K562 (cell line): Measurements from ENCODE around the gene ABLIM2. TPM values are rescaled to one million over a fixed set of nuclear protein-coding genes. Genes with fewer than 3 reads are reported as not detected.

Experiments
- CREB5 ChIP-seq: fragments of 250-450 bp; sonication (Bioruptor Pico); IDR thresholded peaks from 2 replicates; pipeline ENCODE4 v1.5.0; 2020; ENCODE audit warnings: mild to moderate bottlenecking
- HNRNPL ChIP-seq: fragments of 200-400 bp; formaldehyde crosslinking; IDR thresholded peaks from 2 replicates; pipeline ENCODE4 v1.6.1; 2017; ENCODE audit warnings: low read depth, mild to moderate bottlenecking, low read length
- LARP7 ChIP-seq: fragments of 450-650 bp; IDR thresholded peaks from 2 replicates; pipeline ENCODE4 v1.6.1; 2016
- MCM3 ChIP-seq: fragments of 450-650 bp; IDR thresholded peaks from 2 replicates; pipeline ENCODE4 v1.6.1; 2016
- MED1 ChIP-seq: sonication (generic); formaldehyde crosslinking; IDR thresholded peaks from 2 replicates; pipeline ENCODE4 v1.8.1; 2023; ENCODE audit warnings: missing genetic modification reagents, borderline replicate concordance
- SUPT5H ChIP-seq: fragments of 450-650 bp; IDR thresholded peaks from 2 replicates; pipeline ENCODE4 v1.6.1; 2016
- ZNF766 ChIP-seq: fragments of 200-800 bp; sonication (Bioruptor generic); conservative IDR thresholded peaks from 2 replicates; pipeline ENCODE4 v1.6.1; 2016; ENCODE audit warnings: missing genetic modification characterization, missing compliant biosample characterization
- ZNF780A ChIP-seq: fragments of 250-450 bp; sonication (Bioruptor Pico); IDR thresholded peaks from 2 replicates; pipeline ENCODE4 v1.5.0; 2021; ENCODE audit warnings: mild to moderate bottlenecking
- polyA plus RNA-seq, 8 experiments: library from polyadenylated mRNA; depleted of rRNA in 4 of 8; stranded (reverse) in 5 of 8; unstranded in 3 of 8; fragments of >200 nt; fragmentation: Nextera tagmentation in 2 of 8; fragmentation: Illumina TruSeq in 1 of 8; extraction: Ambion mirVana in 2 of 8; extraction: Trizol in 1 of 8; gene quantifications; 2 replicates each; pipeline versions ENCODE4 v1.2.1 to v1.2.3, GENCODE V29; 2011 to 2014; ENCODE audit warnings: inconsistent platforms in 1 of 8, missing spikeins in 1 of 8
- total RNA-seq, 7 experiments: library from RNA; depleted of rRNA in 6 of 7; stranded (reverse); fragments of >200 nt in 6 of 7; fragmentation: Illumina TruSeq in 2 of 7; extraction: Trizol in 2 of 7; gene quantifications; 2 replicates each; pipeline versions ENCODE4 v1.2.1 to v1.2.3, GENCODE V29; 2011 to 2021; ENCODE audit warnings: low replicate concordance in 1 of 7
- TF ChIP-seq, protein P1 (sequence below): IDR thresholded peaks from 2 replicates; pipeline ENCODE4 v1.6.1; 2016; ENCODE audit warnings: missing genetic modification characterization, missing compliant biosample characterization
- TF ChIP-seq, protein P2 (sequence below): fragments of 450-650 bp; IDR thresholded peaks from 2 replicates; pipeline ENCODE4 v1.6.1; 2018; ENCODE audit warnings: mild to moderate bottlenecking, low read depth; ENCODE audit not compliant: partially characterized antibody
- TF ChIP-seq, protein P3 (sequence below): fragments of 200-400 bp; formaldehyde crosslinking; IDR thresholded peaks from 2 replicates; pipeline ENCODE4 v1.6.1; 2017; ENCODE audit warnings: mild to moderate bottlenecking, low read depth, low read length, moderate library complexity
- TF ChIP-seq, protein P4 (sequence below): fragments of 250-450 bp; sonication (Bioruptor Pico); IDR thresholded peaks from 2 replicates; pipeline ENCODE4 v1.9.0; 2021; ENCODE audit warnings: mild to moderate bottlenecking, inconsistent platforms

Gene ABLIM2
- total and polyA plus RNA-seq, 9 of the 15 experiments (the other 6 are each of a cell fraction or from before 2014, with no cell fraction given), result not detected

DNA sequence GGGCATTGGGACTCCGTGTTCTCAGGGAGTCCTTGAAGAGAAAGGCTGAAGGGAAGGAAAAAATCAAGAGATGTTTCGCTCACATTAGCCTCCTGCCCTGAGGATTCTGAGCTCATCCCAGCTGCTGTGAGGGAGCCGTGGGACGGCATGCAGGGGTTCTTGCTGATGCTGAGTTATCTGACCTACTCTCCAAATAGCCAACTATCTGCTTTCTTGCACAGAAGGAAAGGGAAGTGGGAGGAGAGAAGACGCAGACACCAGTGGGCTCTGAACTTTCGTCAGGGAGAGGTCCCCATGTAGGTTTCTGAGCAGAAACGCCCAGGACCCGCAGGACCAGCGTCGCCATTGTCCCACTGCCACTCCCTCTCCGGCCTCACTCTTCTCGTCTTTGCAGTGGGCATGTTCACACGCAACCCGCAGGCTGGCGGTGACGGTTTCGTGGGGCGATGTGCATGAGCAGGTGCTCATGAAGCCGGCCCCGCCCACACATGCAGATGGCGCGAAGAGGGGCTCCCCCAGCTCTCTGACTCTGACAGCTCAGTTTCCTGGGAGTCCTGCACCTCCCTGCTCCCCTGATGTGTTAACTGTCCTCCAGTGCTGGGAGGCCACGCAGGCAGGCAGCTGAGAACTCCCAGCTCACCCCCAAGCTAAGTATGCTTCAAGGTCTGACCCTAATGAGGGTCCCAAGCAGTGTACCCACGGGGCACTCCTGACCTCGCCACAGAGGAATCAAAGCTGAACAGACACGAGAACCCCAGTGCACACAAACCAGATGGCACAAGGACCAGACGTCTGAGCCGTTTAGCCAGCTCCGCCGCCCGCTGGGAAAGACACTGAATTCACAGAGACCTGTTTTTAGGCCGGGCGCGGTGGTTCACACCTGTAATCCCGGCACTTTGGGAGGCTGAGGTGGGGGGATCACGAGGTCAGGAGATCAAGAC is 13.6 kb upstream of the ABLIM2 start (continued):
- TF ChIP-seq, protein P1, sequence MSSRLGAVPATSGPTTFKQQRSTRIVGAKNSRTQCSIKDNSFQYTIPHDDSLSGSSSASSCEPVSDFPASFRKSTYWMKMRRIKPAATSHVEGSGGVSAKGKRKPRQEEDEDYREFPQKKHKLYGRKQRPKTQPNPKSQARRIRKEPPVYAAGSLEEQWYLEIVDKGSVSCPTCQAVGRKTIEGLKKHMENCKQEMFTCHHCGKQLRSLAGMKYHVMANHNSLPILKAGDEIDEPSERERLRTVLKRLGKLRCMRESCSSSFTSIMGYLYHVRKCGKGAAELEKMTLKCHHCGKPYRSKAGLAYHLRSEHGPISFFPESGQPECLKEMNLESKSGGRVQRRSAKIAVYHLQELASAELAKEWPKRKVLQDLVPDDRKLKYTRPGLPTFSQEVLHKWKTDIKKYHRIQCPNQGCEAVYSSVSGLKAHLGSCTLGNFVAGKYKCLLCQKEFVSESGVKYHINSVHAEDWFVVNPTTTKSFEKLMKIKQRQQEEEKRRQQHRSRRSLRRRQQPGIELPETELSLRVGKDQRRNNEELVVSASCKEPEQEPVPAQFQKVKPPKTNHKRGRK (tag), result no peak
- TF ChIP-seq CREB5 (CRISPR knock-in tag) (no peak), HNRNPL (no peak), ZNF766 (CRISPR knock-in tag) (no peak), SUPT5H (no peak), MED1 (CRISPR knock-in tag) (no peak), MCM3 (no peak), ZNF780A (CRISPR knock-in tag) (no peak), LARP7 (no peak)
- TF ChIP-seq, protein P2, sequence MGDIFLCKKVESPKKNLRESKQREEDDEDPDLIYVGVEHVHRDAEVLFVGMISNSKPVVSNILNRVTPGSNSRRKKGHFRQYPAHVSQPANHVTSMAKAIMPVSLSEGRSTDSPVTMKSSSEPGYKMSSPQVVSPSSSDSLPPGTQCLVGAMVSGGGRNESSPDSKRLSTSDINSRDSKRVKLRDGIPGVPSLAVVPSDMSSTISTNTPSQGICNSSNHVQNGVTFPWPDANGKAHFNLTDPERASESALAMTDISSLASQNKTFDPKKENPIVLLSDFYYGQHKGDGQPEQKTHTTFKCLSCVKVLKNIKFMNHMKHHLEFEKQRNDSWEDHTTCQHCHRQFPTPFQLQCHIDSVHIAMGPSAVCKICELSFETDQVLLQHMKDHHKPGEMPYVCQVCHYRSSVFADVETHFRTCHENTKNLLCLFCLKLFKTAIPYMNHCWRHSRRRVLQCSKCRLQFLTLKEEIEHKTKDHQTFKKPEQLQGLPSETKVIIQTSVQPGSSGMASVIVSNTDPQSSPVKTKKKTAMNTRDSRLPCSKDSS, result no peak
- TF ChIP-seq, protein P3, sequence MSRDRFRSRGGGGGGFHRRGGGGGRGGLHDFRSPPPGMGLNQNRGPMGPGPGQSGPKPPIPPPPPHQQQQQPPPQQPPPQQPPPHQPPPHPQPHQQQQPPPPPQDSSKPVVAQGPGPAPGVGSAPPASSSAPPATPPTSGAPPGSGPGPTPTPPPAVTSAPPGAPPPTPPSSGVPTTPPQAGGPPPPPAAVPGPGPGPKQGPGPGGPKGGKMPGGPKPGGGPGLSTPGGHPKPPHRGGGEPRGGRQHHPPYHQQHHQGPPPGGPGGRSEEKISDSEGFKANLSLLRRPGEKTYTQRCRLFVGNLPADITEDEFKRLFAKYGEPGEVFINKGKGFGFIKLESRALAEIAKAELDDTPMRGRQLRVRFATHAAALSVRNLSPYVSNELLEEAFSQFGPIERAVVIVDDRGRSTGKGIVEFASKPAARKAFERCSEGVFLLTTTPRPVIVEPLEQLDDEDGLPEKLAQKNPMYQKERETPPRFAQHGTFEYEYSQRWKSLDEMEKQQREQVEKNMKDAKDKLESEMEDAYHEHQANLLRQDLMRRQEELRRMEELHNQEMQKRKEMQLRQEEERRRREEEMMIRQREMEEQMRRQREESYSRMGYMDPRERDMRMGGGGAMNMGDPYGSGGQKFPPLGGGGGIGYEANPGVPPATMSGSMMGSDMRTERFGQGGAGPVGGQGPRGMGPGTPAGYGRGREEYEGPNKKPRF, result no peak
- TF ChIP-seq, protein P4, sequence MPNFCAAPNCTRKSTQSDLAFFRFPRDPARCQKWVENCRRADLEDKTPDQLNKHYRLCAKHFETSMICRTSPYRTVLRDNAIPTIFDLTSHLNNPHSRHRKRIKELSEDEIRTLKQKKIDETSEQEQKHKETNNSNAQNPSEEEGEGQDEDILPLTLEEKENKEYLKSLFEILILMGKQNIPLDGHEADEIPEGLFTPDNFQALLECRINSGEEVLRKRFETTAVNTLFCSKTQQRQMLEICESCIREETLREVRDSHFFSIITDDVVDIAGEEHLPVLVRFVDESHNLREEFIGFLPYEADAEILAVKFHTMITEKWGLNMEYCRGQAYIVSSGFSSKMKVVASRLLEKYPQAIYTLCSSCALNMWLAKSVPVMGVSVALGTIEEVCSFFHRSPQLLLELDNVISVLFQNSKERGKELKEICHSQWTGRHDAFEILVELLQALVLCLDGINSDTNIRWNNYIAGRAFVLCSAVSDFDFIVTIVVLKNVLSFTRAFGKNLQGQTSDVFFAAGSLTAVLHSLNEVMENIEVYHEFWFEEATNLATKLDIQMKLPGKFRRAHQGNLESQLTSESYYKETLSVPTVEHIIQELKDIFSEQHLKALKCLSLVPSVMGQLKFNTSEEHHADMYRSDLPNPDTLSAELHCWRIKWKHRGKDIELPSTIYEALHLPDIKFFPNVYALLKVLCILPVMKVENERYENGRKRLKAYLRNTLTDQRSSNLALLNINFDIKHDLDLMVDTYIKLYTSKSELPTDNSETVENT (CRISPR knock-in tag), result no peak
- TF ChIP-seq, all 486 proteins: peak for 0
